Hematopoietic multipotent progenitor cell treated with erythropoietin and hydrocortisone succinate and interleukin-3 and kit ligand, for 6 days (in vitro differentiated cells): Measurements from ENCODE around the gene FBXO38.
"Not testable (repeated sequence)": the region's sequence is repeated elsewhere in the genome, so short reads cannot be mapped to it uniquely, and the experiment has no call there.

Source experiments
- DNase-seq: peaks from one replicate; pipeline ENCODE4 v3.0.0-alpha.2; 2015

FBXO38 gene

GRCh38 chr5:148428848-148429247, 45.1 kb downstream of the FBXO38 start:
- DNase-seq = no peak

GRCh38 chr5:148433826-148434225, 50.1 kb downstream of the FBXO38 start:
- no peak for DNase-seq

- no peak for DNase-seq
Observed at GRCh38 chr5:148436029-148436428, 52.3 kb downstream of the FBXO38 start.

GRCh38 chr5:148437249-148437648, 53.5 kb downstream of the FBXO38 start:
- DNase-seq = peak; percentile 63

- no peak for DNase-seq
Observed at GRCh38 chr5:148438933-148439332, 55.2 kb downstream of the FBXO38 start.

- DNase-seq = no peak
Observed at GRCh38 chr5:148443241-148443640, 59.5 kb downstream of the FBXO38 start.

- peak; percentile 84 for DNase-seq
Observed at GRCh38 chr5:148443998-148444397, 60.2 kb downstream of the FBXO38 start.

- no peak for DNase-seq
Observed at GRCh38 chr5:148445578-148445977, 61.8 kb downstream of the FBXO38 start.

- DNase-seq = no peak
Observed at GRCh38 chr5:148446611-148447010, 62.9 kb downstream of the FBXO38 start.

- no peak for DNase-seq
Observed at GRCh38 chr5:148452499-148453193, 68.9 kb downstream of the FBXO38 start.

- DNase-seq = no peak
Observed at GRCh38 chr5:148454576-148454975, 70.8 kb downstream of the FBXO38 start.

GRCh38 chr5:148455185-148455584, 71.4 kb downstream of the FBXO38 start:
- DNase-seq = no peak

- peak; percentile 82 for DNase-seq
Observed at GRCh38 chr5:148457183-148457620, 73.4 kb downstream of the FBXO38 start.

- no peak for DNase-seq
Observed at GRCh38 chr5:148458036-148458888, 74.5 kb downstream of the FBXO38 start.

- no peak for DNase-seq
Observed at GRCh38 chr5:148459669-148460068, 75.9 kb downstream of the FBXO38 start.

GRCh38 chr5:148465381-148466235, 81.8 kb downstream of the FBXO38 start:
- no peak for DNase-seq

- DNase-seq = no peak
Observed at GRCh38 chr5:148466236-148466580, 82.5 kb downstream of the FBXO38 start.

GRCh38 chr5:148467958-148468357, 84.2 kb downstream of the FBXO38 start:
- no peak for DNase-seq

- not testable (repeated sequence) for DNase-seq
Observed at GRCh38 chr5:148468746-148469145, 85.0 kb downstream of the FBXO38 start.

- no peak for DNase-seq
Observed at GRCh38 chr5:148469501-148469935, 85.8 kb downstream of the FBXO38 start.

- no peak for DNase-seq
Observed at GRCh38 chr5:148471379-148471778, 87.6 kb downstream of the FBXO38 start.

- DNase-seq = no peak
Observed at GRCh38 chr5:148474025-148474511, 90.3 kb downstream of the FBXO38 start.

- DNase-seq = no peak
Observed at GRCh38 chr5:148476302-148476701, 92.5 kb downstream of the FBXO38 start.
